H1 (cell line): ENCODE data around the gene ADCY2. TPM values are rescaled to one million over a fixed set of nuclear protein-coding genes. Genes with fewer than 3 reads are reported as not detected.

Experiments used
- CTCF ChIA-PET: fragments of 300-600 bp; sonication (Branson Sonifier 250); formaldehyde crosslinking; loops from one replicate; lab custom pipeline; 2021; ENCODE audit not compliant: partially characterized antibody; lab: Charles Lee
- POLR2A ChIA-PET: fragments of 300-600 bp; sonication (Branson Sonifier 250); formaldehyde crosslinking; loops from one replicate; lab custom pipeline; 2021; ENCODE audit warnings: inconsistent platforms; ENCODE audit not compliant: partially characterized antibody; lab: Charles Lee
- DNase-seq, 2 experiments: peaks; one replicate each; pipeline versions ENCODE4 v3.0.0 to v3.0.0-alpha.2; 2010 to 2022; ENCODE audit warnings: low spot score in 2 of 2, low read depth in 1 of 2, mixed read lengths in 1 of 2
- FAIRE-seq: peaks from 2 replicates; lab custom pipeline; 2011; peaks lifted over from hg19 to GRCh38; lab: Jason Lieb, UNC
- H2AFZ ChIP-seq: 2 replicates; pipeline ENCODE4 v1.8.1; 2012; ENCODE audit warnings: low read length, inconsistent platforms
- H2AK5ac ChIP-seq: 2 replicates; pipeline ENCODE4 v1.6.1; 2013; ENCODE audit warnings: low read depth, low read length
- H2BK120ac ChIP-seq: replicated peaks from 2 replicates; pipeline ENCODE3; 2013; ENCODE audit warnings: low read depth, low read length, inconsistent platforms
- H2BK12ac ChIP-seq: 2 replicates; pipeline ENCODE4 v1.6.1; 2013; ENCODE audit warnings: low read depth, low read length
- H2BK15ac ChIP-seq: 2 replicates; pipeline ENCODE4 v1.6.1; 2013; ENCODE audit warnings: low read length
- H2BK20ac ChIP-seq: 2 replicates; pipeline ENCODE4 v1.6.1; 2013; ENCODE audit warnings: low read length
- H2BK5ac ChIP-seq: 2 replicates; pipeline ENCODE4 v1.6.1; 2013; ENCODE audit warnings: low read depth, low read length
- H3K14ac ChIP-seq: 2 replicates; pipeline ENCODE4 v1.6.1; 2013; ENCODE audit warnings: inconsistent platforms; ENCODE audit not compliant: insufficient read length
- H3K18ac ChIP-seq: 2 replicates; pipeline ENCODE4 v1.6.1; 2013; ENCODE audit warnings: low read length; ENCODE audit errors: extremely low read depth
- H3K23ac ChIP-seq: 2 replicates; pipeline ENCODE4 v1.6.1; 2013; ENCODE audit warnings: inconsistent platforms; ENCODE audit not compliant: insufficient read length
- H3K23me2 ChIP-seq: 2 replicates; pipeline ENCODE4 v1.6.1; 2013; ENCODE audit warnings: low read depth, low read length
- H3K27ac ChIP-seq: 2 replicates; pipeline ENCODE4 v1.6.1; 2011; ENCODE audit warnings: low read depth, low read length, inconsistent platforms
- H3K27me3 ChIP-seq, 4 experiments: replicated peaks in 1 of 4; 1 replicate in 1 of 4; 2 replicates in 3 of 4; pipeline versions ENCODE4 v1.6.1 to v1.8.1; 2011 to 2013; ENCODE audit warnings: low read length in 3 of 4, mild to moderate bottlenecking in 3 of 4, inconsistent platforms in 2 of 4, mixed read lengths in 2 of 4, moderate library complexity in 1 of 4; ENCODE audit not compliant: control insufficient read depth in 3 of 4, insufficient read depth in 3 of 4; ENCODE audit errors: extremely low read depth in 1 of 4
- H3K36me3 ChIP-seq, 4 experiments: 2 replicates each; pipeline versions ENCODE4 v1.6.1 to v1.8.1; 2011 to 2013; ENCODE audit warnings: mild to moderate bottlenecking in 4 of 4, low read length in 3 of 4, moderate library complexity in 2 of 4, control low read depth in 1 of 4, inconsistent platforms in 1 of 4; ENCODE audit not compliant: insufficient read depth in 4 of 4, control insufficient read depth in 2 of 4
- H3K4ac ChIP-seq: replicated peaks from 2 replicates; pipeline ENCODE3; 2013; ENCODE audit warnings: low read length, low read depth, mixed read lengths, inconsistent platforms; ENCODE audit not compliant: insufficient read length
- H3K4me1 ChIP-seq, 4 experiments: replicated peaks in 1 of 4; 1 replicate in 1 of 4; 2 replicates in 3 of 4; pipeline versions ENCODE4 v1.6.1 to v1.8.1; 2011 to 2013; ENCODE audit warnings: low read length in 3 of 4, inconsistent platforms in 2 of 4, mixed read lengths in 1 of 4; ENCODE audit not compliant: insufficient read depth in 4 of 4, control insufficient read depth in 3 of 4
- H3K4me2 ChIP-seq, 2 experiments: 2 replicates each; pipeline versions ENCODE4 v1.6.1 to v1.8.1; 2011 to 2013; ENCODE audit warnings: low read depth in 2 of 2, low read length in 2 of 2, control low read depth in 1 of 2, inconsistent platforms in 1 of 2, mild to moderate bottlenecking in 1 of 2; ENCODE audit not compliant: insufficient read depth in 1 of 2
- H3K4me3 ChIP-seq, 4 experiments: fragments of 200-600, 300-600 bp in 1 of 4; sonication (generic), shearing (Covaris generic), sonication (Bioruptor Twin) in 1 of 4; 2 replicates each; pipeline versions ENCODE4 v1.5.1 to v1.8.1; 2011 to 2016; ENCODE audit warnings: low read length in 4 of 4, low read depth in 3 of 4, control low read depth in 2 of 4, inconsistent platforms in 2 of 4, mild to moderate bottlenecking in 2 of 4, mixed read lengths in 1 of 4, moderate library complexity in 1 of 4; ENCODE audit not compliant: insufficient read depth in 2 of 4; ENCODE audit errors: extremely low read depth in 1 of 4
- H3K56ac ChIP-seq: replicated peaks from 2 replicates; pipeline ENCODE3; 2013; ENCODE audit warnings: low read depth, mild to moderate bottlenecking, mixed read lengths, low read length, inconsistent platforms; ENCODE audit not compliant: insufficient read length
- H3K79me1 ChIP-seq: 2 replicates; pipeline ENCODE4 v1.6.1; 2013; ENCODE audit warnings: low read depth, low read length, control low read depth
- H3K79me2 ChIP-seq, 2 experiments: 2 replicates each; pipeline versions ENCODE4 v1.6.1 to v1.8.1; 2012 to 2013; ENCODE audit warnings: low read length in 2 of 2, mild to moderate bottlenecking in 2 of 2, inconsistent platforms in 1 of 2; ENCODE audit not compliant: insufficient read depth in 2 of 2, control insufficient read depth in 1 of 2
- H3K9ac ChIP-seq, 4 experiments: replicated peaks in 1 of 4; 1 replicate in 1 of 4; 2 replicates in 3 of 4; pipeline versions ENCODE4 v1.6.1 to v1.8.1; 2011 to 2013; ENCODE audit warnings: low read depth in 3 of 4, low read length in 3 of 4, control low read depth in 2 of 4, mild to moderate bottlenecking in 2 of 4, moderate library complexity in 2 of 4, inconsistent platforms in 1 of 4; ENCODE audit errors: extremely low read depth in 1 of 4
- H3K9me3 ChIP-seq, 2 experiments: 2 replicates each; pipeline versions ENCODE4 v1.6.1 to v1.8.1; 2012 to 2013; ENCODE audit warnings: mild to moderate bottlenecking in 2 of 2, moderate library complexity in 2 of 2, control low read depth in 1 of 2, inconsistent platforms in 1 of 2, low read depth in 1 of 2, low read length in 1 of 2, mixed read lengths in 1 of 2; ENCODE audit not compliant: insufficient read depth in 2 of 2
- H4K20me1 ChIP-seq, 2 experiments: replicated peaks in 1 of 2; 2 replicates each; pipeline versions ENCODE3 to v1.8.1; 2011 to 2013; ENCODE audit warnings: inconsistent platforms in 2 of 2, low read length in 2 of 2, mild to moderate bottlenecking in 1 of 2; ENCODE audit not compliant: insufficient read depth in 2 of 2, control insufficient read depth in 1 of 2
- H4K5ac ChIP-seq: 2 replicates; pipeline ENCODE4 v1.6.1; 2013; ENCODE audit warnings: low read length, low read depth, mixed read lengths, inconsistent platforms; ENCODE audit not compliant: insufficient read length
- H4K8ac ChIP-seq: 2 replicates; pipeline ENCODE4 v1.8.0; 2013; ENCODE audit warnings: mild to moderate bottlenecking, moderate library complexity, low read length, inconsistent platforms; ENCODE audit not compliant: insufficient read depth; ENCODE audit errors: extremely low read depth
- H4K91ac ChIP-seq: replicated peaks from 2 replicates; pipeline ENCODE3; 2013; ENCODE audit warnings: low read length, mixed read lengths, inconsistent platforms; ENCODE audit not compliant: insufficient read length
- BCL11A ChIP-seq, 2 experiments: IDR thresholded peaks; one replicate each; pipeline ENCODE4 v1.6.1; 2011; ENCODE audit warnings: low read depth in 2 of 2, low read length in 2 of 2, mild to moderate bottlenecking in 2 of 2
- CTCF ChIP-seq, 3 experiments: IDR thresholded peaks; 1 replicate in 2 of 3; 2 replicates in 1 of 3; pipeline versions ENCODE4 v1.5.1 to v1.6.1; 2011; ENCODE audit warnings: low read length in 3 of 3, mild to moderate bottlenecking in 3 of 3, inconsistent platforms in 2 of 3, low read depth in 1 of 3, moderate library complexity in 1 of 3; ENCODE audit not compliant: insufficient read depth in 1 of 3; ENCODE audit errors: control extremely low read depth in 1 of 3
- RAD21 ChIP-seq, 2 experiments: IDR thresholded peaks in 1 of 2; conservative IDR thresholded peaks in 1 of 2; 2 replicates each; pipeline ENCODE4 v1.6.1; 2011; ENCODE audit warnings: low read depth in 2 of 2, low read length in 2 of 2, improper control_type of control experiment in 1 of 2, inconsistent platforms in 1 of 2, mild to moderate bottlenecking in 1 of 2, moderate library complexity in 1 of 2
- WGBS, 2 experiments: shearing (Covaris generic) in 1 of 2; methylation state at CpG; one replicate each; pipeline versions ENCODE4 v1.1.6 to v1.1.7; 2013 to 2015; ENCODE audit warnings: low lambda C conversion rate in 2 of 2, mixed read lengths in 2 of 2, inconsistent platforms in 1 of 2, low coverage in 1 of 2, missing lambda C conversion rate in 1 of 2; ENCODE audit not compliant: insufficient replicate concordance in 2 of 2, insufficient coverage in 1 of 2, insufficient read length in 1 of 2; ENCODE audit errors: extremely low coverage in 1 of 2, missing lambda C conversion rate in 1 of 2; 5-methylcytosine and 5-hydroxymethylcytosine counted together
- polyA plus RNA-seq, 7 experiments: library from polyadenylated mRNA; depleted of rRNA in 3 of 7; stranded (reverse) in 5 of 7; unstranded in 2 of 7; fragments of >200 nt in 5 of 7; fragments of 200-250 nt in 2 of 7; gene quantifications; 1 replicate in 5 of 7; 2 replicates in 1 of 7; 4 replicates in 1 of 7; pipeline versions ENCODE4 v1.2.1 to v1.2.3, GENCODE V29; 2011 to 2013; ENCODE audit warnings: missing spikeins in 2 of 7, mixed read lengths in 2 of 7
- total RNA-seq: library from RNA; stranded (reverse); fragmentation: NEBNext Ultra II Directional; extraction: Animal tissue kit (Norgen Biotek cat#: 25700); gene quantifications from 2 replicates; pipeline ENCODE4 v1.2.1, GENCODE V29; 2021

Gene ADCY2
- total and polyA plus RNA-seq, 2 of the 8 experiments (the other 6 are each of a cell fraction or from before 2014, with no cell fraction given): 35.8 to 122 TPM

GRCh38 chr5:7533941-7534340 is 138.0 kb downstream of the ADCY2 start:
- Histone ChIP-seq H3K4me1 (no peaks in the 10 kb centered on the region), H4K20me1 (peaks cover 0 to 1% of the 10 kb centered on the region in 2 experiments), H3K79me2 (peaks cover 4 to 43% of the 10 kb centered on the region in 2 experiments; a peak in 3 of 4 replicates), H3K79me1 (peaks cover 10% of the 10 kb centered on the region), H3K27ac (no peak overlapping the region), H2AFZ (no peak overlapping the region), H4K91ac (no peak overlapping the region), H2BK12ac (no peak overlapping the region), H3K36me3 (peaks cover 0 to 29% (median 5%) of the 10 kb centered on the region in 4 experiments; a peak in 6 of 8 replicates), H3K4ac (no peak overlapping the region), H3K9ac (no peak overlapping the region; a peak in 1 of 7 replicates), H4K5ac (no peak overlapping the region), H3K4me3 (no peak overlapping the region), H2BK20ac (no peak overlapping the region), H3K23me2 (no peaks in the 10 kb centered on the region), H3K56ac (no peak overlapping the region), H3K18ac (no peak overlapping the region), H2BK5ac (no peak overlapping the region), H4K8ac (no peak overlapping the region), H3K27me3 (no peaks in the 10 kb centered on the region), H3K14ac (no peak overlapping the region), H2BK120ac (no peak overlapping the region), H3K4me2 (no peak overlapping the region), H2BK15ac (no peak overlapping the region), H3K23ac (no peak overlapping the region), H2AK5ac (no peak overlapping the region), H3K9me3 (no peaks in the 10 kb centered on the region; a peak in 1 of 4 replicates)
- 88% methylated on average over 1 of the region's 1 CpG; no CpG with 5 or more reads in 1 of the 2 experiments for WGBS, 2 experiments
- CTCF ChIA-PET: interaction anchor here (1.0 to 2.2 kb wide), 5 partner anchors 10 to 142 kb away, joined by 3 to 8 read pairs (median 4); no protein-coding TSS in a partner anchor
- POLR2A ChIA-PET: no interaction called here
- FAIRE-seq: no peak
- TF ChIP-seq BCL11A (IDR thresholded peaks at IDR 0.05; ENCODE audit: low read depth in 2 of 2, low read length in 2 of 2) (no peak), CTCF (IDR thresholded peaks at IDR 0.05; ENCODE audit: control extremely low read depth in 1 of 3, insufficient read depth in 1 of 3, low read depth in 1 of 3, low read length in 3 of 3) (peak in 1 of 3 experiments; percentile 23; a peak in 1 of 4 replicates), RAD21 (IDR thresholded peaks at IDR 0.05 in 1 of 2, conservative IDR thresholded peaks at IDR 0.05 in 1 of 2; ENCODE audit: low read depth in 2 of 2, low read length in 2 of 2) (0 out of 4 replicates have a peak, but pooled peaks of 1 of the 2 experiments have one; percentile 17)
- DNase-seq: no peak
